Spinal cord (tissue), 10 donors: ENCODE measurements around the gene GRID1. TPM values are rescaled to one million over a fixed set of nuclear protein-coding genes. Genes with fewer than 3 reads are reported as not detected.

Experiments
- DNase-seq, 6 donors: peaks; one replicate each; pipeline versions ENCODE4 v3.0.0 to v3.0.0-alpha.2; 2013 to 2015; ENCODE audit warnings: low spot score in 6 of 6, low read depth in 4 of 6
- H3K27ac ChIP-seq: one replicate; pipeline ENCODE4 v1.5.1; 2013; ENCODE audit warnings: low read depth, low read length, control low read depth
- H3K27me3 ChIP-seq: one replicate; pipeline ENCODE4 v1.6.1; 2013; ENCODE audit warnings: low read length; ENCODE audit not compliant: control insufficient read depth, insufficient read depth
- H3K36me3 ChIP-seq: one replicate; pipeline ENCODE4 v1.6.1; 2013; ENCODE audit warnings: low read length; ENCODE audit not compliant: control insufficient read depth, insufficient read depth
- H3K4me1 ChIP-seq: one replicate; pipeline ENCODE4 v1.6.1; 2013; ENCODE audit warnings: low read length; ENCODE audit not compliant: control insufficient read depth, insufficient read depth
- H3K4me3 ChIP-seq: one replicate; pipeline ENCODE4 v1.5.1; 2013; ENCODE audit warnings: low read depth, low read length, control low read depth
- H3K9me3 ChIP-seq: one replicate; pipeline ENCODE4 v1.6.1; 2013; ENCODE audit warnings: low read length; ENCODE audit not compliant: control insufficient read depth, insufficient read depth
- WGBS: methylation state at CpG from one replicate; pipeline ENCODE4 v1.1.5; 2013; ENCODE audit warnings: missing lambda C conversion rate; ENCODE audit not compliant: insufficient coverage; 5-methylcytosine and 5-hydroxymethylcytosine counted together
- polyA plus RNA-seq, 2 donors: library from polyadenylated mRNA; unstranded; fragments of 120-200 nt; gene quantifications; one replicate each; pipeline ENCODE4 v1.2.1, GENCODE V29; 2013; ENCODE audit not compliant: insufficient read length in 2 of 2
- total RNA-seq, 2 donors: library from RNA; depleted of rRNA in 1 of 2; stranded (reverse); fragments of 120-200 nt in 1 of 2; fragments of >200 nt in 1 of 2; gene quantifications; one replicate each; pipeline versions ENCODE4 v1.2.3 to v1.2.4, GENCODE V29; 2013 to 2014
- donor health status: healthy.

Gene GRID1
- total and polyA plus RNA-seq, 4 donors: 7.6 to 30.1 (median 22.2) TPM

DNA sequence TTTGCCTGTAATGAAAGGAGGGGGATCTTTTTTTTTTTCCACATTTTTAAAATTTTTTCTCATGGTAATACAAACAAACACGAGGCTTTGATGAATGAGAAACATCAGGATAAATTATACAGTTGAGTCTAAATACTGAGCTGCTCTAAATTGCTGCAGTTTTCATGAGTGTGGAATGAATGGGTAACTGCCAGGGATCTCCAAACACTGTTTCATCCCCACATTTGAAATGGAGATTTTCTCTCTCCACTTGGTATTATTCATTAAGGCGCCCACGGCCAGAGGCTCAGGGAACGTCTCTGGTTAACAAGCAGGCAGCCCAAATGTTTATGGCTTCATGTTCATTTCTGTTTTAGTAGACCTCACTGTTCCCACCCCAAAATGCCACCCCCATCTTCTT is 717.1 kb downstream of the GRID1 start:
- DNase-seq: peak in 2 of 6 donors; percentile 37 to 46

DNA sequence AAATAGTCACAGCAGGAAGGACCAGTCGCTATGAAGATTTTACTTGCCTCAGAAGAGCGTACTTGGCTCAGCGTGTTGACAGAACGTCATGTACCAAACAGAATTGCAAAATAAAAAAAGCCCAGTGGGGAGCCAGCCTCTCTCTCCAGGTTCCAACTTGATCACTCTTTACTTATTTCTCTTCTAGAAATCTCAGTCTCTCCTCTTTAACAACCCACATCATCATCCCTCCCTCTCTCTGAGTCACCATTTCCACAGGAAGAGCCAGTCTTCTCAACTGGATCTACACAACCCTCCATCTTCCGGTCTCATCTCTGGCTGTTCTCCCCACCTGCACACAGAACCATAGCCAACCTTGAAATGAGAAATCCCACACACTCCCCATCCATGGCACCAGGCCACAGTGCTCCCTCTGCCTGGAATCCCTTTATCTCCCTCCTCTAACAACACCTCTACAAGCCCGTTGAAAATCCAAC is 718.3 kb downstream of the GRID1 start:
- Histone ChIP-seq H3K27ac (no peak overlapping the region), H3K36me3 (peaks cover 14% of the 10 kb centered on the region), H3K4me1 (peaks cover 26% of the 10 kb centered on the region), H3K27me3 (no peaks in the 10 kb centered on the region), H3K4me3 (no peak overlapping the region), H3K9me3 (no peaks in the 10 kb centered on the region)
- 89% methylated on average over 6 of the region's 6 CpGs for WGBS
- DNase-seq: no peak

More for the DNA sequence above, 717.1 kb downstream of the GRID1 start:
- Histone ChIP-seq H3K4me3 (no peak overlapping the region), H3K27ac (no peak overlapping the region), H3K4me1 (peaks cover 26% of the 10 kb centered on the region), H3K36me3 (peaks cover 14% of the 10 kb centered on the region), H3K27me3 (no peaks in the 10 kb centered on the region), H3K9me3 (no peaks in the 10 kb centered on the region)
- 34% methylated on average over 3 of the region's 4 CpGs for WGBS

DNA sequence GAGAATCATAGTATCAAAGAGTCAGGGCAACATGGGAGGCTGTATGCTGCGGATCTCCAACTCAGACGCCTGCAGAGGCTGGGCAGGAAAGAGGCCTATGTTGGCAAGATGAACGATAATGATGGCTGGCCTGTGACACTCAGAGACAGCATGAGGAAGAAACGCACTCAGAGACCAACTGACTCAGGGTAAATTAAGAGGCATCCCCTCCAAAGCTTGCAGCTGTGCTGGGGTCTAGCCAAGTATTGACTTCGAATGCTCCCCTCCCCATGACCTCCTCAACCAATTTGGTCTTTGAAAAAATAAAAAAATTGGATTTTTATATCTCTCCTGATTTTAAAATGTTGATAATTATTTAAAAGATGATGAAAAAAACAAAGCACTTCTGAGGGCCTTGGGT is 718.9 kb downstream of the GRID1 start:
- Histone ChIP-seq H3K4me3 (no peak overlapping the region), H3K9me3 (no peaks in the 10 kb centered on the region), H3K36me3 (peaks cover 14% of the 10 kb centered on the region), H3K4me1 (peaks cover 26% of the 10 kb centered on the region), H3K27me3 (no peaks in the 10 kb centered on the region), H3K27ac (no peak overlapping the region)
- 81% methylated on average over 4 of the region's 5 CpGs for WGBS
- no peak for DNase-seq

- peaks cover 21% of the 10 kb centered on the region for H3K4me1 ChIP-seq
- DNase-seq: peak in 1 of 6 donors; percentile 47
- no peaks in the 10 kb centered on the region for H3K27me3 ChIP-seq
- H3K4me3 ChIP-seq: no peak overlapping the region
- peaks cover 14% of the 10 kb centered on the region for H3K36me3 ChIP-seq
- H3K27ac ChIP-seq: no peak overlapping the region
- 90% methylated on average over 4 of the region's 7 CpGs for WGBS
- no peaks in the 10 kb centered on the region for H3K9me3 ChIP-seq
These were observed 720.5 kb downstream of the GRID1 start for GRCh38 chr10:85645926-85646711.

GRCh38 chr10:85645053-85645452 is 721.5 kb downstream of the GRID1 start:
- peaks cover 21% of the 10 kb centered on the region for H3K4me1 ChIP-seq
- no CpG with 5 or more reads among the region's 3 CpGs for WGBS
- no peak overlapping the region for H3K4me3 ChIP-seq
- no peaks in the 10 kb centered on the region for H3K27me3 ChIP-seq
- peak in 2 of 6 donors; percentile 45 to 65 for DNase-seq
- H3K36me3 ChIP-seq: peaks cover 14% of the 10 kb centered on the region
- H3K9me3 ChIP-seq: no peaks in the 10 kb centered on the region
- no peak overlapping the region for H3K27ac ChIP-seq

DNA sequence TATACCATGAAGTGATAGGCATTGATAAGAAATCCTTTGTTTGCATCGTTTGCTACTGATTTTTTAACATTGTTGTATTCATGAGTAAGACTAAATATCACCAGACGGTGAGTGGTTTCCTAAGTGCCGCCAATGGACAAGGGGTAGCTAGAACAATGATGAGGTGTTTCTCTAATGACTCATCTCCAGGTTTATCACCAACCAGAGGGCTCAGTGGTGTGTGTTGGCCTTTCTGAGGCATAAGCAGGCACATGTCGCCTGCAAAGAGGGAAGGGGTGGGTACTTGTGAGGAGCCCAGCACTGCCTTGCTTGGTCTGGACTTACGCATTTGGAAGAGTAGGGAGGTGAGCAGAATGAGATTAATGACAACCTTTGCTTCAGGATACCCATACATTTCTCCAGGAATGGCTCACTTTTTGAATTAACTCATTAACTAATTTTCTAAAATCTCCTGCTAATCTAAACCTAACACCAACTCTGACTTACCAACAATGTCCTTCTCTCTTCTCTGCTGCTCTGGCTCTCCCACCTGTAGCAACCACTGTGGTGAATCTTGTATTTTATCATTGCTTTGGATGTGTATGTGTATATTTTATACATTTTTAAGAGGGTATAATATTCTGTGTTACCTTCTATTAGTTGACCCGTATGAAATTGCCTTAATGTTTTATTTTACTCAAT is 722.6 kb downstream of the GRID1 start:
- no peak overlapping the region for H3K27ac ChIP-seq
- H3K9me3 ChIP-seq: no peaks in the 10 kb centered on the region
- H3K4me1 ChIP-seq: peaks cover 19% of the 10 kb centered on the region
- DNase-seq: no peak
- H3K36me3 ChIP-seq: peaks cover 14% of the 10 kb centered on the region
- no peaks in the 10 kb centered on the region for H3K27me3 ChIP-seq
- H3K4me3 ChIP-seq: no peak overlapping the region
- 100% methylated on average over 1 of the region's 6 CpGs for whole genome bisulfite sequencing

DNA sequence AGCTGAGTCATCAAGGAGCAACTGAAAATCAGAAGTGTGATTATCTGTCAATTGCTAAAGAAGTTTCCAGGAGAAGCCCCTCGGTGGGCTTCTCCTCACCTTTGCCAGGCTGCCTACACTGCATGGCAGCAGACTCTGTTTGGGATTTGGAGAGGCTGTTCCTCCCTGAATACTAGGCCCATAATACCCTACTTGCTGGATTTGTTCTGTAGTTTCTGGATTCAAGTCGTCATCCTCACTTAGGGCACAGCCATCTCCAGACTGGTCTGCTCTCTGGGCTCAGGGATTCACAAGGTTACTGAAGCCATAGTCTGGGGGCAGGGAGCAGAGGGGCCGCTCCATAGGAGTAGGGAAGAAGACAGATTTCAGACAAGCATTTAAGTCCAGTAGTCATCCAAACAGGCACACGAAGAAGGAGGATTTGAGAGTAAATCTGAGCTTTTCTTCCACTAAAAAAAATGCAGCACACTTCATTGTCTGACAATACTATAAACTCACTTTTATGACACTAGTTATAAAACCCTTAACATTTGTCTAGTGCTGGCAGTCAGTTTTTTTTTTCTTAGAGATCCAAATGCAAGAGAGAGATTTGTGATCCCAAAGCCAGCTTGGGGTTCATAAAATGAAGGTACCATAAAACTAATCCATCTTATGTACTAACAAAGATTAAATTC is 723.3 kb downstream of the GRID1 start:
- 80% methylated on average over 1 of the region's 4 CpGs for WGBS
- Histone ChIP-seq H3K27me3 (no peaks in the 10 kb centered on the region), H3K4me1 (peaks cover 18% of the 10 kb centered on the region), H3K27ac (no peak overlapping the region), H3K4me3 (no peak overlapping the region), H3K9me3 (no peaks in the 10 kb centered on the region), H3K36me3 (peaks cover 14% of the 10 kb centered on the region)
- no peak for DNase-seq

DNA sequence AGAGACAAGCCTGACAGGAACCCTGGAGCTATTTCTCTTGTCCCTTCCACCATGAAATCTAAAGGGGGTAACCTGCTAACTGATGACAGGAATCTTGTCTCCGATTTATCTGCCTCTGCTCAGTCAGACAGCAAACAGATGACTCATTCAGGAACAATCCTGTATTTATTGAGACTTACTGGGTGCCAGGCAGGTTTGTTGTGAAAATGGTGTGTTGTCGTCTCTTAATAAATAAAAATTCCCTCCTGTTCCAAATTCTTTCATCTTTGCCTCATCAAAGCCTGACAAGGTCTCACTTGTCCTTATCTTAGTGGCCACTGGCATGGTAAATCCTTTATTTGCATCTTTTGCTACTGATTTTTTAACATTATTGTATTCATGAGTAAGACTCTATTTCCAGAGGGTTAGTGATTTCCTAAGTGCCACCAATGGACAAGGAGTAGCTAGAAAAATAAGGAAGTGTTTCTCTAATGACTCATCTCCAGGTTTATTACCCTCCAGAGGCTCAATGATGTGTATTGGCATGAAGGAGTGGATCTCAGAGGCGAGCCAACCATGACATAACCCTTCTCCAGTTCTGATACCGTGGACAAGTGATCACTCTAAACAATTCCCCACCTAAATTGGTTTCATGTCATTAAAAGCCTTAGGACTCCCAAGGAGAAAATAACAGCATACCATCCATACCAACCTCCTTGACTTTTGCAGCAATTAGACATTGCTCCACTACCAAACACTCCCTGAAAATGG is 724.0 kb downstream of the GRID1 start:
- WGBS: 60% methylated on average over 1 of the region's 4 CpGs
- H3K4me1 ChIP-seq: peaks cover 18% of the 10 kb centered on the region

GRCh38 chr10:85642082-85642420 is 724.5 kb downstream of the GRID1 start:
- no peak overlapping the region for H3K27ac ChIP-seq
- no CpG with 5 or more reads among the region's 1 CpG for WGBS
- H3K4me3 ChIP-seq: no peak overlapping the region
- H3K4me1 ChIP-seq: peaks cover 15% of the 10 kb centered on the region
- H3K27me3 ChIP-seq: no peaks in the 10 kb centered on the region
- no peaks in the 10 kb centered on the region for H3K9me3 ChIP-seq
- peaks cover 12% of the 10 kb centered on the region for H3K36me3 ChIP-seq
- DNase-seq: no peak

More for the DNA sequence above, 724.0 kb downstream of the GRID1 start:
- peak in 1 of 6 donors; percentile 65 for DNase-seq
- no peak overlapping the region for H3K27ac ChIP-seq
- H3K36me3 ChIP-seq: peaks cover 14% of the 10 kb centered on the region
- H3K4me3 ChIP-seq: no peak overlapping the region
- no peaks in the 10 kb centered on the region for H3K27me3 ChIP-seq
- H3K9me3 ChIP-seq: no peaks in the 10 kb centered on the region
